ENCODE data around the gene CPN2. TPM values are rescaled to one million over a fixed set of nuclear protein-coding genes. Genes with fewer than 3 reads are reported as not detected.
A peak's percentile ranks its signal among the peaks of the same experiment; 100 is the strongest.

The CPN2 gene
- total RNA-seq, 6 donors from 2014 or later, result 0.10 TPM; not detected in 5

GRCh38 chr3:194325424-194326153, 25.5 kb downstream of the CPN2 start:
- H3K4me1 ChIP-seq, result peaks cover 0 to 14% (median 5%) of the 10 kb centered on the region in 4 donors
- no peak for DNase-seq
- WGBS, 2 donors, result 77 to 78% methylated on average over 12 to 15 of the region's 15 CpGs
- no peaks in the 10 kb centered on the region for H3K9me3 ChIP-seq
- ATAC-seq (ENCODE audit: low FRiP score in 2 of 2), result no peak
- H3K4me3 ChIP-seq, result no peak overlapping the region
- no peaks in the 10 kb centered on the region for H3K27me3 ChIP-seq
- H3K27ac ChIP-seq, result no peak overlapping the region
- TF ChIP-seq, protein P1, sequence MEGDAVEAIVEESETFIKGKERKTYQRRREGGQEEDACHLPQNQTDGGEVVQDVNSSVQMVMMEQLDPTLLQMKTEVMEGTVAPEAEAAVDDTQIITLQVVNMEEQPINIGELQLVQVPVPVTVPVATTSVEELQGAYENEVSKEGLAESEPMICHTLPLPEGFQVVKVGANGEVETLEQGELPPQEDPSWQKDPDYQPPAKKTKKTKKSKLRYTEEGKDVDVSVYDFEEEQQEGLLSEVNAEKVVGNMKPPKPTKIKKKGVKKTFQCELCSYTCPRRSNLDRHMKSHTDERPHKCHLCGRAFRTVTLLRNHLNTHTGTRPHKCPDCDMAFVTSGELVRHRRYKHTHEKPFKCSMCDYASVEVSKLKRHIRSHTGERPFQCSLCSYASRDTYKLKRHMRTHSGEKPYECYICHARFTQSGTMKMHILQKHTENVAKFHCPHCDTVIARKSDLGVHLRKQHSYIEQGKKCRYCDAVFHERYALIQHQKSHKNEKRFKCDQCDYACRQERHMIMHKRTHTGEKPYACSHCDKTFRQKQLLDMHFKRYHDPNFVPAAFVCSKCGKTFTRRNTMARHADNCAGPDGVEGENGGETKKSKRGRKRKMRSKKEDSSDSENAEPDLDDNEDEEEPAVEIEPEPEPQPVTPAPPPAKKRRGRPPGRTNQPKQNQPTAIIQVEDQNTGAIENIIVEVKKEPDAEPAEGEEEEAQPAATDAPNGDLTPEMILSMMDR (IDR thresholded peaks at IDR 0.05), result no peak
- TF ChIP-seq POLR2AphosphoS5 (IDR thresholded peaks at IDR 0.05), result no peak
- H3K36me3 ChIP-seq, result no peaks in the 10 kb centered on the region

DNA sequence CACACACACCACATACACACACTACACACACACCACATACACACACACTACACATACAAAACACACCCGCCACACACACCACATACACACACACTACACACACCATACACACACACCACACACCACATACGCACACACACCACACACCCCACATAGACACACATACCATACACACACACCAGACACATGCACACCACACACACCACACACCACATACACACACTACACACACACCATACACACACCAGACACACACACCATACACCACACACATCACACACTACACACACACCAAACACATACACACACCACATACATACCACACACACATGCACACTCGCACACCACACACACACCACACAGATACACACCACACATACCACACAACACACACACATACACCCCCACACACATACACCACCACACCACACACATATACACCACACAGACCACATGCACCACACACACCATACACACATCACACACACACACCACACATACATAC, 26.3 kb downstream of the CPN2 start:
- Histone ChIP-seq H3K9me3 (no peaks in the 10 kb centered on the region), H3K4me3 (no peak overlapping the region), H3K27me3 (no peaks in the 10 kb centered on the region), H3K27ac (no peak overlapping the region), H3K4me1 (peaks cover 0 to 9% (median 5%) of the 10 kb centered on the region in 4 donors), H3K36me3 (no peaks in the 10 kb centered on the region)
- WGBS, 2 donors, result 91 to 95% methylated on average over 3 of the region's 3 CpGs
- ATAC-seq (ENCODE audit: low FRiP score in 2 of 2), result peak in 1 of 2 donors; percentile 3
- no peak for TF ChIP-seq POLR2AphosphoS5 (IDR thresholded peaks at IDR 0.05)
- no peak for TF ChIP-seq EP300 (IDR thresholded peaks at IDR 0.05)
- no peak for TF ChIP-seq POLR2A (IDR thresholded peaks at IDR 0.05)
- TF ChIP-seq, protein P1 (IDR thresholded peaks at IDR 0.05), result no peak
- no peak for DNase-seq

GRCh38 chr3:194323785-194324735, 27.1 kb downstream of the CPN2 start:
- peaks cover 0 to 9% (median 5%) of the 10 kb centered on the region in 4 donors for H3K4me1 ChIP-seq
- peak overlapping the region in 3 of 4 donors; percentile 16 to 29 (median 23) for H3K4me3 ChIP-seq
- DNase-seq, result peak in 1 of 2 donors; percentile 78
- no peak overlapping the region for H3K27ac ChIP-seq
- peak; percentile 56 to 76 for ATAC-seq (ENCODE audit: low FRiP score in 2 of 2)
- H3K27me3 ChIP-seq, result no peaks in the 10 kb centered on the region
- TF ChIP-seq POLR2A (IDR thresholded peaks at IDR 0.05), result no peak
- TF ChIP-seq, protein P1 (IDR thresholded peaks at IDR 0.05), result no peak
- peak in 1 of 4 donors; percentile 2 for TF ChIP-seq EP300 (IDR thresholded peaks at IDR 0.05)
- TF ChIP-seq POLR2AphosphoS5 (IDR thresholded peaks at IDR 0.05), result no peak
- H3K36me3 ChIP-seq, result no peaks in the 10 kb centered on the region
- 38 to 41% methylated on average over 20 to 32 of the region's 39 CpGs for WGBS, 2 donors
- H3K9me3 ChIP-seq, result peaks cover 0 to 3% (median under 1%) of the 10 kb centered on the region in 4 donors

GRCh38 chr3:194322678-194323211, 28.4 kb downstream of the CPN2 start:
- no peak for DNase-seq

More at GRCh38 chr3:194322678-194323211, 28.4 kb downstream of the CPN2 start:
- H3K27me3 ChIP-seq, result no peaks in the 10 kb centered on the region
- ATAC-seq (ENCODE audit: low FRiP score in 2 of 2), result no peak
- peaks cover 0 to 9% (median 5%) of the 10 kb centered on the region in 4 donors for H3K4me1 ChIP-seq
- no peak overlapping the region for H3K4me3 ChIP-seq
- H3K9me3 ChIP-seq, result peaks cover 0 to 10% (median 4%) of the 10 kb centered on the region in 4 donors
- no peaks in the 10 kb centered on the region for H3K36me3 ChIP-seq
- 81 to 83% methylated on average over 18 of the region's 18 CpGs for WGBS, 2 donors
- no peak overlapping the region for H3K27ac ChIP-seq
- no peak for TF ChIP-seq POLR2AphosphoS5 (IDR thresholded peaks at IDR 0.05)
- TF ChIP-seq, protein P1 (IDR thresholded peaks at IDR 0.05), result no peak
- no peak for TF ChIP-seq POLR2A (IDR thresholded peaks at IDR 0.05)
